Glomerular visceral epithelial cell (primary cell): ENCODE data around the gene AKAP10.
"Not testable (repeated sequence)": the region's sequence is repeated elsewhere in the genome, so short reads cannot be mapped to it uniquely, and the experiment has no call there.

Source experiments
- DNase-seq: peaks from one replicate; pipeline ENCODE4 v3.0.0-alpha.2; 2016; ENCODE audit errors: extremely low spot score

AKAP10 gene

GRCh38 chr17:19979917-19980770 is 2.5 kb upstream of the AKAP10 start:
- DNase-seq, result no peak

GRCh38 chr17:19978805-19979211 is 1.2 kb upstream of the AKAP10 start:
- no peak for DNase-seq

DNA sequence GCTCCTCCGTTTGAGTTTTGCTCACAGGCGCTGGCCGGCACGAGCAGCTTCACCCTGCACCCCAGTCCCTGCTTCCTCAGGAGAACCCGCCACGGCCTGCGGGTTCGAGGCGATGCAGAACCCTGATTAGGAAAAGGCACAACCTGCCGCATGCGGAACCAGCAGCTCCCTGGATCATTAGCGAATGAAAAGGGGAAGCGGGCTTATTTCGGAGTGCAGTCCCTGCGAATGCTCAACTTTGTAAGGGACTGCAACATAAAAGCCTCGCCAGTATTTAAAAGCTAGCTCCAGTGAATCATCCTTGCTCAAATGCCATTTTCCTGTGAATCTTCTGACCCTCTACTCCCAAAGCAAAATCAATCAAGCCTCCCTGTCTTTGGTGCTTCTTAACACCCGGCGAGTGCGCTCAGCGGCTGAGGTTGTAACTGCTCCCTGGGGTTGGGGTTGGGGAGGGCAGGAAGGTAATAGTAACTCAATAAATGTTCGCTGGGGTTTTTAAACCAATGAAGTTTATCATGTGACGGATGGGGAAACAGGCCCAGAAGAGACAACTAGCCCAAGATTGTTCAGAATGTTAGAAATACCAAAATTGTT is 678 bp upstream of the AKAP10 start:
- DNase-seq, result no peak

DNA sequence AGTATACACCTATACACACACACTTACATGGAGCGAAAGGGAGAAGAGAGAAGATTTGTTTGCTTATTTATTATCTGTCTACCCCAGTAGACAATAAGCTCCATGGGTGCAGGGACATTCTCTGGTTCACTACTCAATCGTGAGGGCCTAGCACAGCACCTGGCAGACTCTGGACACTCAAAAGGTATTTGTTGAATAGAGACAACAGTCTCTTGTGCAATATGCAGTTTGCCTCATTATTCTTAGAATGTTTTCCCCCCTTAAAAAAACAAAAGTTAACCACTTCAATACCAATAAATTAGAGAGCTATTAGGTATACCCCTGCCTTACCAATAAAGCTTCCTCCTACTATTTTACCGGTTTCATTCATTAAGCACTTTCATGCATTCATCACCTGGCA is 2.0 kb downstream of the AKAP10 start:
- DNase-seq, result no peak

- no peak for DNase-seq
Observed at GRCh38 chr17:19973156-19973555, 4.5 kb downstream of the AKAP10 start.

- DNase-seq, result not testable (repeated sequence)
Observed at GRCh38 chr17:19962954-19963353, 14.7 kb downstream of the AKAP10 start.

GRCh38 chr17:19958023-19958422 is 19.6 kb downstream of the AKAP10 start:
- DNase-seq, result peak; percentile 93

GRCh38 chr17:19955099-19955498 is 22.5 kb downstream of the AKAP10 start:
- DNase-seq, result no peak

- DNase-seq, result not testable (repeated sequence)
Observed at GRCh38 chr17:19951411-19951810, 26.2 kb downstream of the AKAP10 start.

GRCh38 chr17:19950624-19951195 is 26.9 kb downstream of the AKAP10 start:
- not testable (repeated sequence) for DNase-seq

- no peak for DNase-seq
Observed at GRCh38 chr17:19948116-19948943, 29.3 kb downstream of the AKAP10 start.

- no peak for DNase-seq
Observed at GRCh38 chr17:19946921-19947320, 30.7 kb downstream of the AKAP10 start.

DNA sequence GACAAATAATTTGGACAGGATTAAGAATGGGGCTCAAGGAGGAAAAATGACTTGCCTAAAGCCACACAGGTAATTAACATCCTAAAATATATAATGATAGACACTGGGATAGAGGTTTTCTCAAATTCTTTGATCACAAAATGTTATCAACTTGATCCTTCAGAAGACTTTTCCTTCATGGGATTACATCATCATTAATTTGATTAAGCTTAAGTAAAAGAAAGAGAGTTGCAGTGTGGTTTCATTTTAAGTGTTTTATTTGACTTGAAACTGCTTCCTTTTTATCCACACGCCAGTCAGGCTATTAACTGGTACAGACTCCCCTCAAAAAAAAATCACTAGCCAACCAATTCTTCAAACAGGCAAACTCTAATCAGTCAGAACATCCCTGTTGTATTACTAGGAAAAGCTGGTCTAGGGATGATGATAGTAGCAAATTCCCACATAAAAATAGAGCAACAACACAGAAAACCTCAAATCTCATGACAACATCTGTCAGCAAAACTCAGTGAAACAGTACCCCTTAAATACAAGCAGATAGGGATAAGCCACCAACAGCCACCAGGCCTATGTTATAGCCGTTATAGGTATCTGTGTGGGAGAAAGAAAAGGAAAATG is 32.5 kb downstream of the AKAP10 start:
- no peak for DNase-seq

GRCh38 chr17:19943599-19943998 is 34.0 kb downstream of the AKAP10 start:
- no peak for DNase-seq

GRCh38 chr17:19943026-19943425 is 34.6 kb downstream of the AKAP10 start:
- DNase-seq, result no peak

- DNase-seq, result peak; percentile 35
Observed at GRCh38 chr17:19940722-19941464, 36.7 kb downstream of the AKAP10 start.

DNA sequence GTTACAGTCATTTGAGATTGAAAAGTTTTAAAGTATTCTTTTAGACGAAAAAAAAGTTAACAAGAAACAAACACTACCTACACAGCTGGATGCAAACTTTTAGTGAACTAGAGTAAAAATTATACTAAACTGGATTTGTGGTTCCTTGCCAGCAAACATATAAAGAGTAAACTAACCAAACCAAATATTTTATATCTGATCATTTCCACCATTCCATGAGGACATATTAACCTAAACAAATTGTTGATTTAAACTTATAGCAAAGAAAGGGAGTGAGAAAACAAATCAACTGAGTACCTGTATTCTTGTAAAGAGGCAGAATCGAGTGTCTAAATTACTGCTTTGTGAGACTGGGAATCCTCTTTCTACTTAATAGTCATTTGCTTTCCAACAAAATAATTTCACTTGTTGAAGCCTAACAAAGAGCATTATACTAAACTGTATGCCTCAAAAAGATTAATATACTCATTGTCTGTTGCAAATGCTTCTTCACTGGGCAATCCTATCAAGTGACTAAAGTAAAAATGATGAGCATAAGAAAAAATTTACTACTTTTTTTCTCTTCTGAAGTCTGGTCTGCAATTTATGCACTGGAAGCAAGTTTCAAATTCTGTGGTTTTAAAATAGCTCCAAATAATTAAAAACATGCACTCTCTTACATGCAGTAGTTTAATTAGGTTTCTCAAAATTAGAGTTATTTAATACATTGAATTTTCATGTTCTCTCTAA is 37.5 kb downstream of the AKAP10 start:
- DNase-seq, result no peak

GRCh38 chr17:19938736-19939135 is 38.9 kb downstream of the AKAP10 start:
- DNase-seq, result no peak

GRCh38 chr17:19937522-19937921 is 40.1 kb downstream of the AKAP10 start:
- no peak for DNase-seq

DNA sequence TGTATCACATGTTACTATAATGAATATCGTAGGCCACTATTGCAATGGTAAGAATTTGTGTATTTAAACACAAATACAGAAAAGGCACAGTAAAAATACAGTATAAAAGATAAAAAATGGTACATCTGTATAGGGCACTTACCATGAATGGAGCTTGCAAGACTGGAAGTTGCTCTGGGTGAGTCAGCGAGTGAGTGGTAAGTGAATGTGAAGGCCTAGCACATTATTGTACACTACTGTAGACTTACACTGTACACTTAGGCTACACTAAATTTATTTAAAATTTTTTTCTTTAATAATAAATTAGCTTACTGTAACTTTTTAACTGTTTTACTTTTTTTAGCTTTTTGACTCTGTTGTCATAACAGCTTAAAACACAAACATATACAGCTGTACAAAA is 42.5 kb downstream of the AKAP10 start:
- no peak for DNase-seq
